Body of pancreas (tissue), 4 donors: ENCODE data around the gene RBMXL3.

ENCODE experiments used
- POLR2A ChIP-seq, 3 donors: fragments of 450-650 bp; IDR thresholded peaks; one replicate each; pipeline ENCODE4 v1.6.1; 2016; ENCODE audit warnings: antibody characterized with exemption in 3 of 3, mild to moderate bottlenecking in 2 of 3
- TF ChIP-seq, protein P1 (sequence below), 7 experiments: fragments of 450-650 bp in 4 of 7; fragments of 200-600 bp in 3 of 7; sonication (generic) in 3 of 7; IDR thresholded peaks; one replicate each; pipeline ENCODE4 v1.5.1; 2016 to 2019; ENCODE audit warnings: antibody characterized with exemption in 7 of 7

- TF ChIP-seq, protein P1, sequence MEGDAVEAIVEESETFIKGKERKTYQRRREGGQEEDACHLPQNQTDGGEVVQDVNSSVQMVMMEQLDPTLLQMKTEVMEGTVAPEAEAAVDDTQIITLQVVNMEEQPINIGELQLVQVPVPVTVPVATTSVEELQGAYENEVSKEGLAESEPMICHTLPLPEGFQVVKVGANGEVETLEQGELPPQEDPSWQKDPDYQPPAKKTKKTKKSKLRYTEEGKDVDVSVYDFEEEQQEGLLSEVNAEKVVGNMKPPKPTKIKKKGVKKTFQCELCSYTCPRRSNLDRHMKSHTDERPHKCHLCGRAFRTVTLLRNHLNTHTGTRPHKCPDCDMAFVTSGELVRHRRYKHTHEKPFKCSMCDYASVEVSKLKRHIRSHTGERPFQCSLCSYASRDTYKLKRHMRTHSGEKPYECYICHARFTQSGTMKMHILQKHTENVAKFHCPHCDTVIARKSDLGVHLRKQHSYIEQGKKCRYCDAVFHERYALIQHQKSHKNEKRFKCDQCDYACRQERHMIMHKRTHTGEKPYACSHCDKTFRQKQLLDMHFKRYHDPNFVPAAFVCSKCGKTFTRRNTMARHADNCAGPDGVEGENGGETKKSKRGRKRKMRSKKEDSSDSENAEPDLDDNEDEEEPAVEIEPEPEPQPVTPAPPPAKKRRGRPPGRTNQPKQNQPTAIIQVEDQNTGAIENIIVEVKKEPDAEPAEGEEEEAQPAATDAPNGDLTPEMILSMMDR (IDR thresholded peaks at IDR 0.05) = no peak
- no peak for TF ChIP-seq POLR2A (IDR thresholded peaks at IDR 0.05)
These were observed 11.3 kb upstream of the RBMXL3 start for GRCh38 chrX:115177932-115178331.
